GOT3 (cell line): ENCODE results near the gene BCL11B.

ENCODE experiments used
- DNase-seq: peaks from one replicate; lab custom pipeline; 2025; ENCODE audit warnings: mixed read lengths; lab: John Stamatoyannopoulos, UW

BCL11B gene

GRCh38 chr14:99224116-99224910, 47.7 kb downstream of the BCL11B start:
- DNase-seq: no peak

GRCh38 chr14:99221445-99221844, 50.6 kb downstream of the BCL11B start:
- DNase-seq: no peak

GRCh38 chr14:99217066-99217955, 54.7 kb downstream of the BCL11B start:
- DNase-seq: no peak

GRCh38 chr14:99216191-99216590, 55.8 kb downstream of the BCL11B start:
- no peak for DNase-seq

- no peak for DNase-seq
Observed at GRCh38 chr14:99215277-99215676, 56.7 kb downstream of the BCL11B start.

- no peak for DNase-seq
Observed at GRCh38 chr14:99214701-99215100, 57.3 kb downstream of the BCL11B start.

- no peak for DNase-seq
Observed at GRCh38 chr14:99213527-99213971, 58.4 kb downstream of the BCL11B start.

GRCh38 chr14:99213101-99213500, 58.9 kb downstream of the BCL11B start:
- no peak for DNase-seq

GRCh38 chr14:99212646-99213045, 59.4 kb downstream of the BCL11B start:
- no peak for DNase-seq

GRCh38 chr14:99212199-99212598, 59.8 kb downstream of the BCL11B start:
- no peak for DNase-seq

GRCh38 chr14:99211410-99211809, 60.6 kb downstream of the BCL11B start:
- DNase-seq: no peak

GRCh38 chr14:99210333-99210732, 61.7 kb downstream of the BCL11B start:
- DNase-seq: no peak

- no peak for DNase-seq
Observed at GRCh38 chr14:99209409-99209808, 62.6 kb downstream of the BCL11B start.

GRCh38 chr14:99208318-99208717, 63.7 kb downstream of the BCL11B start:
- no peak for DNase-seq

GRCh38 chr14:99207456-99207855, 64.5 kb downstream of the BCL11B start:
- DNase-seq: no peak

GRCh38 chr14:99206090-99206489, 65.9 kb downstream of the BCL11B start:
- no peak for DNase-seq

GRCh38 chr14:99205086-99205688, 66.8 kb downstream of the BCL11B start:
- no peak for DNase-seq

GRCh38 chr14:99203801-99204200, 68.2 kb downstream of the BCL11B start:
- DNase-seq: no peak

GRCh38 chr14:99203080-99203479, 68.9 kb downstream of the BCL11B start:
- DNase-seq: no peak

GRCh38 chr14:99202516-99202915, 69.5 kb downstream of the BCL11B start:
- DNase-seq: no peak

- DNase-seq: no peak
Observed at GRCh38 chr14:99201351-99202073, 70.5 kb downstream of the BCL11B start.

- no peak for DNase-seq
Observed at GRCh38 chr14:99200654-99201005, 71.4 kb downstream of the BCL11B start.
